Measurements from ENCODE around the gene PPP2R5C. TPM values are rescaled to one million over a fixed set of nuclear protein-coding genes. Genes with fewer than 3 reads are reported as not detected.

PPP2R5C gene
- total and polyA plus RNA-seq, 9 of the 15 experiments (the other 6 are each of a cell fraction or from before 2014, with no cell fraction given) = 284 to 617 (median 395) TPM

GRCh38 chr14:101809671-101810514 lies 48.4 kb downstream of the PPP2R5C start (continued):
- TF ChIP-seq TAF9B (IDR thresholded peaks at IDR 0.05; ENCODE audit: partially characterized antibody) (peak; percentile 19), CREM (IDR thresholded peaks at IDR 0.05; ENCODE audit: low read depth) (peak; percentile 90), ZNF639 (CRISPR knock-in tag; conservative IDR thresholded peaks at IDR 0.05 in 1 of 2, IDR thresholded peaks at IDR 0.05 in 1 of 2) (no peak), CREB1 (IDR thresholded peaks at IDR 0.05) (peak; percentile 66), CREB1 (CRISPR knock-in tag; IDR thresholded peaks at IDR 0.05) (peak; percentile 46; the same call in 1 of the 2 replicates), RBBP5 (IDR thresholded peaks at IDR 0.05; ENCODE audit: borderline replicate concordance, insufficient read depth, low read length, poor library complexity, severe bottlenecking) (peak; percentile 62), ATF3 (IDR thresholded peaks at IDR 0.05) (peak; percentile 50; the same call in 1 of the 2 replicates), ATF3 (CRISPR knock-in tag; conservative IDR thresholded peaks at IDR 0.05) (no peak), ZBTB12 (CRISPR knock-in tag; IDR thresholded peaks at IDR 0.05) (0 out of 2 replicates have a peak, but pooled peaks have one; percentile 30), ZBTB40 (IDR thresholded peaks at IDR 0.05) (peak; percentile 54; the same call in 1 of the 2 replicates), ZBTB40 (CRISPR knock-in tag; IDR thresholded peaks at IDR 0.05) (no peak), HCFC1 (IDR thresholded peaks at IDR 0.05; ENCODE audit: low read depth, low read length) (peak; percentile 8; the same call in 1 of the 2 replicates), BRD4 (IDR thresholded peaks at IDR 0.05) (0 out of 2 replicates have a peak, but pooled peaks have one; percentile 40)
